Esophagus mucosa (tissue), 1 donor: ENCODE measurements around the gene NET1. TPM values are rescaled to one million over a fixed set of nuclear protein-coding genes. Genes with fewer than 3 reads are reported as not detected.
"Not testable (repeated sequence)": the region's sequence is repeated elsewhere in the genome, so short reads cannot be mapped to it uniquely, and the experiment has no call there.

Source experiments
- ATAC-seq: fragments of 200-7000 bp; cut with Tn5 transposase; one replicate; pipeline ENCODE4 v1.9.1; 2020
- total RNA-seq: library from RNA; stranded (reverse); gene quantifications from one replicate; pipeline ENCODE4 v1.2.4, GENCODE V29; 2023
- donor health status: DM: yes; HTN: yes; CAD: no.

NET1 gene
- total RNA-seq, 1 donor from 2014 or later = 182 TPM

GRCh38 chr10:5465976-5466450 is 53.7 kb downstream of the NET1 start:
- ATAC-seq = peak; percentile 4

GRCh38 chr10:5466451-5467206 is 54.3 kb downstream of the NET1 start:
- ATAC-seq = peak; percentile 85

GRCh38 chr10:5467207-5467535 is 54.8 kb downstream of the NET1 start:
- ATAC-seq = no peak

GRCh38 chr10:5467634-5468255 is 55.4 kb downstream of the NET1 start:
- ATAC-seq = peak; percentile 23

GRCh38 chr10:5468262-5469106 is 56.1 kb downstream of the NET1 start:
- no peak for ATAC-seq

GRCh38 chr10:5469353-5470061 is 57.1 kb downstream of the NET1 start:
- no peak for ATAC-seq

- no peak for ATAC-seq
Observed at GRCh38 chr10:5470062-5470751, 57.9 kb downstream of the NET1 start.

- not testable (repeated sequence) for ATAC-seq
Observed at GRCh38 chr10:5474642-5475041, 62.3 kb downstream of the NET1 start.

GRCh38 chr10:5475088-5475487 is 62.7 kb downstream of the NET1 start:
- ATAC-seq = not testable (repeated sequence)

- not testable (repeated sequence) for ATAC-seq
Observed at GRCh38 chr10:5475974-5476807, 63.8 kb downstream of the NET1 start.

GRCh38 chr10:5476918-5477525 is 64.7 kb downstream of the NET1 start:
- ATAC-seq = peak; percentile 70

- peak; percentile 26 for ATAC-seq
Observed at GRCh38 chr10:5477948-5478693, 65.8 kb downstream of the NET1 start.

GRCh38 chr10:5478694-5479305 is 66.4 kb downstream of the NET1 start:
- ATAC-seq = peak; percentile 26

GRCh38 chr10:5479481-5480161 is 67.3 kb downstream of the NET1 start:
- ATAC-seq = no peak

GRCh38 chr10:5480162-5480941 is 68.0 kb downstream of the NET1 start:
- ATAC-seq = no peak

GRCh38 chr10:5481121-5481520 is 68.8 kb downstream of the NET1 start:
- ATAC-seq = no peak

- ATAC-seq = no peak
Observed at GRCh38 chr10:5482016-5482415, 69.7 kb downstream of the NET1 start.

- peak; percentile 56 for ATAC-seq
Observed at GRCh38 chr10:5484205-5484604, 71.8 kb downstream of the NET1 start.
